Gastrocnemius medialis (tissue), 4 donors: ENCODE results near the gene APOH. TPM values are rescaled to one million over a fixed set of nuclear protein-coding genes. Genes with fewer than 3 reads are reported as not detected.
A peak's percentile ranks its signal among the peaks of the same experiment; 100 is the strongest.

Experiments
- ATAC-seq, 2 donors: fragments of 150-250 bp; one replicate each; pipeline ENCODE4 v1.9.1; 2016
- DNase-seq, 2 donors: peaks; one replicate each; pipeline ENCODE4 v3.0.0-alpha.2; 2019
- H3K27ac ChIP-seq, 4 donors: fragments of 200-600 bp; sonication (generic); 1 replicate in 1 of 4; 2 replicates in 3 of 4; pipeline ENCODE4 v1.5.1; 2016 to 2018; ENCODE audit warnings: mild to moderate bottlenecking in 2 of 4, moderate library complexity in 1 of 4
- H3K27me3 ChIP-seq, 3 donors: fragments of 200-600 bp; sonication (generic) in 2 of 3; 1 replicate in 1 of 3; 2 replicates in 2 of 3; pipeline versions ENCODE4 v1.5.1 to v1.6.0; 2016 to 2019; ENCODE audit warnings: mild to moderate bottlenecking in 1 of 3, moderate library complexity in 1 of 3
- H3K36me3 ChIP-seq, 2 donors: fragments of 200-600 bp; sonication (generic) in 1 of 2; one replicate each; pipeline ENCODE4 v1.5.1; 2017 to 2018
- H3K4me1 ChIP-seq, 2 donors: fragments of 200-600 bp; sonication (generic) in 1 of 2; one replicate each; pipeline ENCODE4 v1.5.1; 2016 to 2017; ENCODE audit warnings: mild to moderate bottlenecking in 2 of 2
- H3K4me3 ChIP-seq, 4 donors: fragments of 200-600 bp; sonication (generic) in 3 of 4; 1 replicate in 1 of 4; 2 replicates in 3 of 4; pipeline ENCODE4 v1.5.1; 2016 to 2019; ENCODE audit warnings: mild to moderate bottlenecking in 2 of 4
- H3K9me3 ChIP-seq, 3 donors: fragments of 200-600 bp; sonication (generic) in 2 of 3; 1 replicate in 1 of 3; 2 replicates in 2 of 3; pipeline ENCODE4 v1.5.1; 2016 to 2019
- CTCF ChIP-seq, 5 experiments: fragments of 450-650 bp in 3 of 5; fragments of 200-600 bp in 2 of 5; sonication (generic) in 2 of 5; IDR thresholded peaks in 4 of 5; conservative IDR thresholded peaks in 1 of 5; 1 replicate in 4 of 5; 2 replicates in 1 of 5; pipeline ENCODE4 v1.5.1; 2016 to 2019; ENCODE audit warnings: antibody characterized with exemption in 5 of 5, mild to moderate bottlenecking in 3 of 5, moderate library complexity in 3 of 5
- POLR2A ChIP-seq, 2 donors: fragments of 450-650 bp; IDR thresholded peaks; one replicate each; pipeline ENCODE4 v1.6.1; 2017; ENCODE audit warnings: antibody characterized with exemption in 2 of 2, mild to moderate bottlenecking in 2 of 2, moderate library complexity in 2 of 2
- in situ Hi-C, 4 donors: fragments of 200-750 bp; cut with MboI; loops; one replicate each; pipeline versions ENCODE4 v1.15.0 to v1.8.0; 2017; ENCODE audit warnings: low sequenced_read_pairs in 4 of 4
- intact Hi-C: fragments of 100-400 bp; cut with DNase I; formaldehyde crosslinking; loops from one replicate; pipeline ENCODE4 v1.15.1; 2023; ENCODE audit warnings: low total_unique reads
- total RNA-seq, 4 donors: library from RNA; depleted of rRNA; stranded (reverse); fragments of >200 nt; gene quantifications; one replicate each; pipeline versions ENCODE4 v1.1.0 to v1.2.3, GENCODE V29; 2016

Gene APOH
- total RNA-seq, 4 donors from 2014 or later: 4.4 to 11.5 TPM; not detected in 2

GRCh38 chr17:66200685-66201092 lies 28.5 kb downstream of the APOH start:
- H3K27me3 ChIP-seq: no peaks in the 10 kb centered on the region
- H3K4me3 ChIP-seq: no peak overlapping the region
- no peaks in the 10 kb centered on the region for H3K9me3 ChIP-seq
- H3K27ac ChIP-seq: no peak overlapping the region
- no peaks in the 10 kb centered on the region for H3K4me1 ChIP-seq
- H3K36me3 ChIP-seq: no peaks in the 10 kb centered on the region
- TF ChIP-seq POLR2A (IDR thresholded peaks at IDR 0.05) (no peak), CTCF (IDR thresholded peaks at IDR 0.05 in 4 of 5, conservative IDR thresholded peaks at IDR 0.05 in 1 of 5) (peak in 3 of 5 experiments; percentile 20 to 41 (median 30))
- in situ Hi-C loops: no loop called here
- intact Hi-C loops: no loop called here
- ATAC-seq (no peak), DNase-seq (no peak)

GRCh38 chr17:66198242-66198641 lies 31.0 kb downstream of the APOH start:
- H3K4me1 ChIP-seq: no peaks in the 10 kb centered on the region
- H3K4me3 ChIP-seq: no peak overlapping the region
- H3K9me3 ChIP-seq: no peaks in the 10 kb centered on the region
- no peak for TF ChIP-seq CTCF (IDR thresholded peaks at IDR 0.05 in 4 of 5, conservative IDR thresholded peaks at IDR 0.05 in 1 of 5)
- TF ChIP-seq POLR2A (IDR thresholded peaks at IDR 0.05): no peak
- H3K27ac ChIP-seq: no peak overlapping the region
- in situ Hi-C loops: no loop called here
- intact Hi-C loops: no loop called here
- DNase-seq (no peak), ATAC-seq (no peak)
- no peaks in the 10 kb centered on the region for H3K36me3 ChIP-seq
- H3K27me3 ChIP-seq: no peaks in the 10 kb centered on the region

- peak overlapping the region; percentile 66 to 81 (median 77) for H3K4me3 ChIP-seq
- H3K9me3 ChIP-seq: no peaks in the 10 kb centered on the region
- ATAC-seq (peak in 1 of 2 donors; percentile 6), DNase-seq (no peak)
- no peak for TF ChIP-seq CTCF (IDR thresholded peaks at IDR 0.05 in 4 of 5, conservative IDR thresholded peaks at IDR 0.05 in 1 of 5)
- no peak for TF ChIP-seq POLR2A (IDR thresholded peaks at IDR 0.05)
- intact Hi-C loops (no loop called here), in situ Hi-C loops (no loop called here)
- no peaks in the 10 kb centered on the region for H3K36me3 ChIP-seq
- H3K27me3 ChIP-seq: no peaks in the 10 kb centered on the region
- peak overlapping the region; percentile 66 to 76 (median 72) for H3K27ac ChIP-seq
- peaks cover 16 to 18% of the 10 kb centered on the region in 2 donors for H3K4me1 ChIP-seq
Observed at GRCh38 chr17:66192378-66192687, 36.9 kb downstream of the APOH start.

- peaks cover 16 to 18% of the 10 kb centered on the region in 2 donors for H3K4me1 ChIP-seq
- no peaks in the 10 kb centered on the region for H3K36me3 ChIP-seq
- H3K27me3 ChIP-seq: no peaks in the 10 kb centered on the region
- in situ Hi-C loops (no loop called here), intact Hi-C loops (no loop called here)
- peak within 1 kb of the TSS; percentile 66 to 81 (median 77) for H3K4me3 ChIP-seq
- peak; percentile 23 to 43 for TF ChIP-seq POLR2A (IDR thresholded peaks at IDR 0.05)
- TF ChIP-seq CTCF (IDR thresholded peaks at IDR 0.05 in 4 of 5, conservative IDR thresholded peaks at IDR 0.05 in 1 of 5): peak in 1 of 5 experiments; percentile 24
- peak; percentile 14 to 32 for DNase-seq
- ATAC-seq: peak; percentile 66 to 67
- no peaks in the 10 kb centered on the region for H3K9me3 ChIP-seq
- peak within 1 kb of the TSS; percentile 66 to 76 (median 72) for H3K27ac ChIP-seq
Observed at GRCh38 chr17:66191593-66192377, 37.4 kb downstream of the APOH start, which contains the start of gene CEP112. Gene CEP112, minus strand, starts transcription at chr17:66192133.
